HG02943 (cell line): ENCODE data around the gene DUS1L.

ENCODE experiments used
- ATAC-seq: cut with Tn5 transposase; IDR thresholded peaks from one replicate; pipeline ENCODE4 v1.9.1; 2021; ENCODE audit warnings: mild to moderate bottlenecking, low read depth, moderate library complexity; ENCODE audit not compliant: unreplicated experiment

Gene DUS1L

GRCh38 chr17:82058230-82058854 lies 7.3 kb downstream of the DUS1L start:
- ATAC-seq = no peak

GRCh38 chr17:82056729-82057621 lies 8.6 kb downstream of the DUS1L start:
- no peak for ATAC-seq

- no peak for ATAC-seq
Measured at GRCh38 chr17:82055965-82056728, 9.5 kb downstream of the DUS1L start.

GRCh38 chr17:82055023-82055964 lies 10.3 kb downstream of the DUS1L start:
- ATAC-seq = no peak

- ATAC-seq = no peak
Measured at GRCh38 chr17:82054351-82055022, 11.1 kb downstream of the DUS1L start.

GRCh38 chr17:82053556-82054263 lies 11.9 kb downstream of the DUS1L start:
- ATAC-seq = no peak

- no peak for ATAC-seq
Measured at GRCh38 chr17:82053130-82053529, 12.5 kb downstream of the DUS1L start.

GRCh38 chr17:82052638-82053059 lies 13.0 kb downstream of the DUS1L start:
- ATAC-seq = no peak

- no peak for ATAC-seq
Measured at GRCh38 chr17:82051776-82052637, 13.6 kb downstream of the DUS1L start, which contains the start of the genes GPS1 and RFNG. Gene GPS1, plus strand, starts transcription at chr17:82051898. Its CDS starts 34 bp downstream, at chr17:82051932. Gene RFNG, minus strand, starts transcription at chr17:82051811. Its CDS starts 45 bp downstream, at chr17:82051766.

GRCh38 chr17:82050761-82051641 lies 14.6 kb downstream of the DUS1L start:
- no peak for ATAC-seq

GRCh38 chr17:82050152-82050760 lies 15.3 kb downstream of the DUS1L start:
- no peak for ATAC-seq

GRCh38 chr17:82049521-82049971 lies 16.1 kb downstream of the DUS1L start:
- no peak for ATAC-seq

- no peak for ATAC-seq
Measured at GRCh38 chr17:82049106-82049505, 16.5 kb downstream of the DUS1L start.

GRCh38 chr17:82048571-82048971 lies 17.0 kb downstream of the DUS1L start:
- no peak for ATAC-seq

- ATAC-seq = no peak
Measured at GRCh38 chr17:82047914-82048570, 17.6 kb downstream of the DUS1L start.

- no peak for ATAC-seq
Measured at GRCh38 chr17:82047379-82047778, 18.2 kb downstream of the DUS1L start.
